MM.1S (cell line): ENCODE measurements around the gene ACTL10.

Source experiments
- EZH2 ChIP-seq: fragments of 300-600 bp; sonication (generic); optimal IDR thresholded peaks from 2 replicates; pipeline ENCODE3; 2017; ENCODE audit warnings: low read depth, mild to moderate bottlenecking, antibody characterized with exemption, low read length, mixed read lengths
- TF ChIP-seq, protein P1 (sequence below): fragments of 300-600 bp; sonication (generic); IDR thresholded peaks from 2 replicates; pipeline ENCODE4 v1.5.1; 2016; ENCODE audit warnings: antibody characterized with exemption, low read length, mixed read lengths

DNA sequence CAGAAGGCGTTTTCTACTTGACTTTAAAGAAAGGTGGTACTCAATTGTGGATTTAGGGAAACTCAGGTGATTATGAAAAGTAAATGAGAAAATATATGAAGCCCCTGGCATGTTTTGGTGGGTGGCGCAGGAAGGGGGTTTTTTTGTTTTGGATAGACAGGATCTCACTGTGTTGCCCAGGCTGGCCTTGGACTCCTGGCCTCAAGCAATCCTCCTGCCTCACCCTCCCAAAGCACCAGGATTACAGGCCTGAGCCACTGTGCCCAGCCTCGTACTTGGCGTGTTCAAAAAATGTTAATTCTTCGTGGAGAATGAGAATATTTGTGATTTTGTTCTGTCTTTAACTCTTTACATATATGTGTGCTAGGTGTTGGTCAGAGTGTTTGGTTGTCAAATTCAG lies 36.8 kb upstream of the ACTL10 start:
- TF ChIP-seq, protein P1, sequence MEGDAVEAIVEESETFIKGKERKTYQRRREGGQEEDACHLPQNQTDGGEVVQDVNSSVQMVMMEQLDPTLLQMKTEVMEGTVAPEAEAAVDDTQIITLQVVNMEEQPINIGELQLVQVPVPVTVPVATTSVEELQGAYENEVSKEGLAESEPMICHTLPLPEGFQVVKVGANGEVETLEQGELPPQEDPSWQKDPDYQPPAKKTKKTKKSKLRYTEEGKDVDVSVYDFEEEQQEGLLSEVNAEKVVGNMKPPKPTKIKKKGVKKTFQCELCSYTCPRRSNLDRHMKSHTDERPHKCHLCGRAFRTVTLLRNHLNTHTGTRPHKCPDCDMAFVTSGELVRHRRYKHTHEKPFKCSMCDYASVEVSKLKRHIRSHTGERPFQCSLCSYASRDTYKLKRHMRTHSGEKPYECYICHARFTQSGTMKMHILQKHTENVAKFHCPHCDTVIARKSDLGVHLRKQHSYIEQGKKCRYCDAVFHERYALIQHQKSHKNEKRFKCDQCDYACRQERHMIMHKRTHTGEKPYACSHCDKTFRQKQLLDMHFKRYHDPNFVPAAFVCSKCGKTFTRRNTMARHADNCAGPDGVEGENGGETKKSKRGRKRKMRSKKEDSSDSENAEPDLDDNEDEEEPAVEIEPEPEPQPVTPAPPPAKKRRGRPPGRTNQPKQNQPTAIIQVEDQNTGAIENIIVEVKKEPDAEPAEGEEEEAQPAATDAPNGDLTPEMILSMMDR: no peak
- TF ChIP-seq EZH2: no peak
